Astrocyte (in vitro differentiated cells and primary cell): ENCODE results near the gene KSR2. TPM values are rescaled to one million over a fixed set of nuclear protein-coding genes. Genes with fewer than 3 reads are reported as not detected.

Source experiments
- DNase-seq: peaks from one replicate; pipeline ENCODE4 v3.0.0-alpha.2; 2010; ENCODE audit warnings: low read depth
- FAIRE-seq: peaks from 2 replicates; lab custom pipeline; 2011; peaks lifted over from hg19 to GRCh38; lab: Jason Lieb, UNC
- H2AFZ ChIP-seq: 2 replicates; pipeline ENCODE4 v1.6.0; 2012; ENCODE audit warnings: low read depth, low read length, inconsistent platforms
- H3K27ac ChIP-seq: 2 replicates; pipeline ENCODE4 v1.5.1; 2011; ENCODE audit warnings: low read depth, low read length, inconsistent platforms
- H3K27me3 ChIP-seq: 2 replicates; pipeline ENCODE4 v1.6.0; 2011; ENCODE audit warnings: low read length, inconsistent platforms; ENCODE audit not compliant: insufficient read depth
- H3K36me3 ChIP-seq: 2 replicates; pipeline ENCODE4 v1.5.1; 2011; ENCODE audit warnings: low read length, inconsistent platforms; ENCODE audit not compliant: insufficient read depth
- H3K4me1 ChIP-seq: 2 replicates; pipeline ENCODE4 v1.5.1; 2011; ENCODE audit warnings: low read length, inconsistent platforms; ENCODE audit not compliant: insufficient read depth
- H3K4me2 ChIP-seq: 2 replicates; pipeline ENCODE4 v1.6.0; 2012; ENCODE audit warnings: low read length, inconsistent platforms
- H3K4me3 ChIP-seq: 2 replicates; pipeline ENCODE4 v1.5.1; 2011; ENCODE audit warnings: low read depth, mild to moderate bottlenecking, low read length, inconsistent platforms; ENCODE audit not compliant: insufficient read depth
- H3K79me2 ChIP-seq: 2 replicates; pipeline ENCODE4 v1.6.0; 2012; ENCODE audit warnings: mild to moderate bottlenecking, low read length, inconsistent platforms; ENCODE audit not compliant: insufficient read depth
- H3K9ac ChIP-seq: 2 replicates; pipeline ENCODE4 v1.6.0; 2012; ENCODE audit warnings: mild to moderate bottlenecking, low read length, inconsistent platforms
- H3K9me3 ChIP-seq: 2 replicates; pipeline ENCODE4 v1.5.1; 2012; ENCODE audit warnings: low read depth, mild to moderate bottlenecking, low read length, inconsistent platforms; ENCODE audit not compliant: insufficient read depth
- H4K20me1 ChIP-seq: 2 replicates; pipeline ENCODE4 v1.6.0; 2012; ENCODE audit warnings: low read length, inconsistent platforms; ENCODE audit not compliant: insufficient read depth
- H3K27ac Mint-ChIP-seq: one replicate; pipeline ENCODE4 v1.8.0; 2021; ENCODE audit warnings: mild to moderate bottlenecking, mixed read lengths; ENCODE audit not compliant: unreplicated experiment
- H3K27me3 Mint-ChIP-seq: one replicate; pipeline ENCODE4 v1.8.0; 2021; ENCODE audit warnings: low read depth, mixed read lengths; ENCODE audit not compliant: unreplicated experiment
- H3K36me3 Mint-ChIP-seq: one replicate; pipeline ENCODE4 v1.8.0; 2021; ENCODE audit warnings: low read depth, mixed read lengths; ENCODE audit not compliant: unreplicated experiment
- H3K4me1 Mint-ChIP-seq: one replicate; pipeline ENCODE4 v1.8.0; 2021; ENCODE audit warnings: low read depth, mixed read lengths; ENCODE audit not compliant: unreplicated experiment
- H3K4me3 Mint-ChIP-seq: one replicate; pipeline ENCODE4 v1.8.0; 2021; ENCODE audit warnings: mild to moderate bottlenecking, moderate library complexity, mixed read lengths; ENCODE audit not compliant: unreplicated experiment
- H3K9me3 Mint-ChIP-seq: one replicate; pipeline ENCODE4 v1.8.0; 2021; ENCODE audit warnings: mild to moderate bottlenecking, mixed read lengths; ENCODE audit not compliant: unreplicated experiment
- CTCF ChIP-seq: IDR thresholded peaks from 2 replicates; pipeline ENCODE4 v1.5.1; 2011; ENCODE audit warnings: low read depth, mild to moderate bottlenecking, inconsistent platforms, low read length, moderate library complexity; ENCODE audit not compliant: insufficient read depth
- EZH2 ChIP-seq: IDR thresholded peaks from 2 replicates; pipeline ENCODE4 v1.6.1; 2012; ENCODE audit warnings: mild to moderate bottlenecking, low read length, inconsistent platforms; ENCODE audit not compliant: insufficient read depth
- total RNA-seq: library from RNA; stranded (reverse); gene quantifications from 2 replicates; pipeline ENCODE4 v1.2.1, GENCODE V29; 2021

Gene KSR2
- total RNA-seq, 1 donor from 2014 or later: 0.98 TPM

GRCh38 chr12:117718141-117718540, 250.6 kb downstream of the KSR2 start:
- Mint-ChIP-seq H3K27me3 (peaks cover 13% of the 10 kb centered on the region), H3K9me3 (no peaks in the 10 kb centered on the region), H3K4me1 (peaks cover 5% of the 10 kb centered on the region), H3K27ac (no peak overlapping the region), H3K4me3 (no peak overlapping the region), H3K36me3 (no peaks in the 10 kb centered on the region)
- Histone ChIP-seq H3K9ac (no peak overlapping the region), H3K27me3 (no peaks in the 10 kb centered on the region), H3K4me2 (no peak overlapping the region), H4K20me1 (no peaks in the 10 kb centered on the region), H3K27ac (no peak overlapping the region), H3K9me3 (peaks cover 3% of the 10 kb centered on the region), H3K4me3 (no peak overlapping the region), H3K36me3 (no peaks in the 10 kb centered on the region), H3K4me1 (no peaks in the 10 kb centered on the region), H3K79me2 (no peaks in the 10 kb centered on the region), H2AFZ (no peak overlapping the region)
- FAIRE-seq (no peak), DNase-seq (no peak)
- TF ChIP-seq EZH2: no peak
- no peak for TF ChIP-seq CTCF

GRCh38 chr12:117714203-117714602, 254.6 kb downstream of the KSR2 start:
- DNase-seq (no peak), FAIRE-seq (no peak)
- Histone ChIP-seq H3K79me2 (no peaks in the 10 kb centered on the region), H3K4me2 (no peak overlapping the region), H3K9ac (no peak overlapping the region), H3K4me3 (no peak overlapping the region), H3K4me1 (no peaks in the 10 kb centered on the region), H3K27me3 (no peaks in the 10 kb centered on the region), H2AFZ (no peak overlapping the region), H4K20me1 (no peaks in the 10 kb centered on the region), H3K36me3 (no peaks in the 10 kb centered on the region), H3K27ac (no peak overlapping the region), H3K9me3 (peaks cover 3% of the 10 kb centered on the region)
- H3K4me3 Mint-ChIP-seq: no peak overlapping the region
- H3K36me3 Mint-ChIP-seq: no peaks in the 10 kb centered on the region
- H3K27ac Mint-ChIP-seq: no peak overlapping the region
- no peaks in the 10 kb centered on the region for H3K9me3 Mint-ChIP-seq
- TF ChIP-seq CTCF: no peak
- TF ChIP-seq EZH2: no peak
- H3K27me3 Mint-ChIP-seq: peaks cover 23% of the 10 kb centered on the region
- H3K4me1 Mint-ChIP-seq: peaks cover 5% of the 10 kb centered on the region

- Histone ChIP-seq H3K9me3 (no peaks in the 10 kb centered on the region), H3K36me3 (no peaks in the 10 kb centered on the region), H4K20me1 (no peaks in the 10 kb centered on the region), H3K4me1 (no peaks in the 10 kb centered on the region), H2AFZ (no peak overlapping the region), H3K4me2 (no peak overlapping the region), H3K9ac (no peak overlapping the region), H3K4me3 (no peak overlapping the region), H3K27ac (no peak overlapping the region), H3K27me3 (no peaks in the 10 kb centered on the region), H3K79me2 (no peaks in the 10 kb centered on the region)
- TF ChIP-seq EZH2 (no peak), CTCF (no peak)
- Mint-ChIP-seq H3K4me1 (no peaks in the 10 kb centered on the region), H3K4me3 (no peak overlapping the region), H3K27me3 (peaks cover 23% of the 10 kb centered on the region), H3K9me3 (no peaks in the 10 kb centered on the region), H3K36me3 (no peaks in the 10 kb centered on the region), H3K27ac (no peak overlapping the region)
- DNase-seq (no peak), FAIRE-seq (no peak)
Measured at GRCh38 chr12:117710121-117710520, 258.7 kb downstream of the KSR2 start.
